GM21367 (cell line): ENCODE results near the gene IFI27L1.

Experiments
- ATAC-seq: cut with Tn5 transposase; IDR thresholded peaks from one replicate; pipeline ENCODE4 v1.9.1; 2021; ENCODE audit not compliant: unreplicated experiment

IFI27L1 gene

GRCh38 chr14:94080621-94081385 lies at the start of gene IFI27L1, which contains the start of gene DDX24:
IFI27L1 (plus strand) TSS chr14:94081310; CDS start chr14:94096938, 15,628 bp downstream.
DDX24 (minus strand) TSS chr14:94081202; CDS start chr14:94079742, 1,460 bp downstream.
- peak; percentile 98 for ATAC-seq

DNA sequence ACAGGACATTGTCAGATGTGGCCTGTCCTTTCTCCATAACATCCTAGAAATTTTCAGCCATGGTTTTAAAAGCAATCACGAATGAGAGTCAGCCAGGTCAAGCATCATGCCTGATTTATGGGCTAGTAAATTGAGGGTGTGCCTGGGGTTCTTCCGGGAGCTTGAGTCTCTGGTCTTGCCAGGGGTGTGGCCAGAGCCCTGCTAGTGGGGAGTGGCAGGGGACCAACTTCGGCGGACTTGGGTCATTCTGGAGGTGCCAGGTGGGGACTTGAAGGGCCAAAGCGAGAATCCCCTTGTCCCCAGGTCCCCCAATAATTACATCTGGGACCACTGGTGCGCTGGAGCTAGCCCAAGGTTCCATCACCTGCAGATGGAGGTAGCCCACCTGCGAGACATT lies 49.2 kb upstream of the IFI27L1 start:
- ATAC-seq = no peak

GRCh38 chr14:94034886-94035285 lies 46.2 kb upstream of the IFI27L1 start:
- no peak for ATAC-seq

- peak; percentile 91 for ATAC-seq
These were observed 44.6 kb upstream of the IFI27L1 start for GRCh38 chr14:94036313-94037167.

- no peak for ATAC-seq
These were observed 43.2 kb upstream of the IFI27L1 start for GRCh38 chr14:94037954-94038353.

DNA sequence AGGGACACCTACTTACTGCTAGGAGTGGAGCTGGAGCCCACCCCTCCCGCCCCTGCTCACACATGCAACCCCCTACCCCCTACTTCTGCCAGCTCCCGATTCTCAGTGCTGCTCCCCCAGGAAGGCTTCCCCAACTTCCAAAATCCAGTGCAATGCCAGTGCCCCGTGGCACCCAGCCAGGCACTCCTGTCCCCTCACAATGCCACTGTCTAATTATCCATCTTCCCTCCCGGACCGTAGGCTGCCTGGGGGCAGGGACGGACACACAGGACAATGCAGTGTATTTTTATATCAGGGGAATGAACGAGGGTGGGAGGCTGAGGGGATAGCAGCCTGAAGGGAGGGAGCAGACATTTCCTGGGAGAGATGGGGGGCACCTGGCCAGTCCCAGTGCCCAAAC lies 42.6 kb upstream of the IFI27L1 start:
- no peak for ATAC-seq

- no peak for ATAC-seq
These were observed 42.0 kb upstream of the IFI27L1 start for GRCh38 chr14:94038921-94039629.

DNA sequence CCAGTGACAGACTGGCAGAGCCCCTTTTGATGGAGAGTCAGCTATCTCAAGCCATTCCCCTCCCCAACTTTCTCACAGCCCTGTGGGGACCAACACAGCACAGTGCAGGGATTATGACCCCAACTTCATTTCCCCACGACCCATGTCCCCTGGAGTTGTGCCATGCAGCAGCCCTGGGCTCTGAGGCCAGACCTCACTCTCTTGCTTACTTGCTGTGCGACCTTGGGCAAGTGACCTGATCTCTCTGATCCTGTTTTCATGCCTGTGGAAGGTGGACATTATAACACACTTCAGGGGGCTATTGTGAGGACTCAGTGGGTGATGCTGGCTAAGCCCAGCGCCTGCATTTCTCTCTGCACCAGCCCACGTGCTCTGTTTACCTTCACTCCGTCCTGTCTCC lies 40.9 kb upstream of the IFI27L1 start:
- no peak for ATAC-seq

DNA sequence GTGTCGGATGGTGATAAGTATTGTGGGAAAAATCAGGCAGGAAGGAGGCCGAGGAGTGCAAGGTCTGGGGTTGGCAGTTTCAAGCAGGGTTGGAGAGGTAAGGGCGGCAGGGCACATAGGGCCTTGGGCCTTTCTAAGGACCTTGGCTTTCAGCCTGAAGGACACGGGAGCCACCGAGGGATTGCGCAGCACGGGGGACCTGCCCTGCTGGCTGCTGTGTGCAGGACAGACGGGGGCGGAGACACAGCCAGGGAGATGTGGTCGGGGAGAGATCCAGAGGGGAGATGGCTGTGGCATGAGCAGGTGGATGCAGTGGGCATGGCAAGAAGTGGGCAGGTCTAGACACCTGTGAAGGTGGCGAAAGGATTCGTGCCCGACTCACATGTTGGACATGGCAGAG lies 40.3 kb upstream of the IFI27L1 start:
- no peak for ATAC-seq

GRCh38 chr14:94041551-94042346 lies 39.4 kb upstream of the IFI27L1 start:
- no peak for ATAC-seq

DNA sequence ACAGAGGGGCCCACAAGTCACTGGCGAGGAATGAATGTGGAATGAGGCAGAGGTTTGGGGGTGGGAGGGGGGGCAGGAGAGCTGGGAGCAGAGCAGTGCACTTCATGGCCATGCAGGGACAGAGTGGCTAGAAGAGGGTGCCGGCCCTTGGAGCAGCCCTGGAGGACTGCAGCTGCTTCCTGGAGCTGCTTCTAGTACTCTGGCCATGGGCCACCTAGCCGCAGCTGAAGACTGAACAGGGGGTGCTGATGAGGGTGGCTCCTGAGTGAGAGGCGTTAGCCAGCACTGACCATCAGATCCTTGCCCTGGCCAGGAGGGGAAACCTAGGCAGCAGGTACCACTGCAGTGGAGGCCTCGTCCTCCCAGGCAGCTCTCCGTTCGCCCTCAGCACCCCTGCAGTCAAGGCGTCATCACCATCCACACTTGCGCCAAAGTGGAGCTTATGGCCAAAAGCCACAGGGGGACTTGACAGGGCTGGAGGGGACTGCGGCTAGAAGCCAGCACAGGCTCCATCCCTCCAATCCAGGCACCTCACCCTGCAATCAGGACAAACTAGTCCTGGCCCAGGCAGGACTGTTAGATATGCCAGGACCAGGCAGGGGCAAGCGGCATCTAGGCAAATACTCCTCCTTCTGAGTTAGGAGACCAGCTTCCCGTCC lies 38.5 kb upstream of the IFI27L1 start:
- ATAC-seq = no peak

DNA sequence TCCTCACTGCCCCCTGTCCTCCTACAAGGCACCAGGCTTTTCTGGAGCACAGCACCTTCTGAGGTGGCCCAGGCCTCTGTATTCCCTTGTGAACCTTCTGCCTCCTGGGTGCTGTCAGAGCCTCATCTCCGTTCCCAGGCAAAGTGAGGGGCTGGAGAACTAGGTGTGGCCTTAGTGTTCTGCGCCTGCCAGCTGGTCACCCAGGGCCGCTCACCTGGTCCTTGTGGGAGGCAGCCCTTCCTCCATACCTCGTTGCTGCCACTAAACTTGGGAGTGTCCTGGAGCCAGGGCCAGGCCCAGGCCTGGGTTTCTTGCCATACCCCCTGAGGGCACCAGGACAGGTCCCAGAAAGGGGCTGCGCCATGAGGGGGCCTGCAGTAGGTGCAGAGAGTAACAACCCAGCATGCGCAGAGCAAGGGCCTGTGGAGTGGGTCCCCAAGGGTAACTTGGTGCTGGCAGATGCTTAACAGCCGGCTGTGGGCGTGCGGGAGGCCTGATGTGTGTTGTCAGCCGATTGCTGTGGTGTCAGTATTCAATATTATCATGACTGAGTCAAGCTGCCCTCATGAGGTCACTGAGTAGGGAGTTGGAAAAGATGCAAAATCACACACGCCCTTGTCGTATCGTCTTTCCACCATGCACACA lies 37.9 kb upstream of the IFI27L1 start:
- no peak for ATAC-seq

- ATAC-seq = no peak
These were observed 37.2 kb upstream of the IFI27L1 start for GRCh38 chr14:94043756-94044475.

GRCh38 chr14:94044476-94045091 lies 36.5 kb upstream of the IFI27L1 start:
- ATAC-seq = no peak

DNA sequence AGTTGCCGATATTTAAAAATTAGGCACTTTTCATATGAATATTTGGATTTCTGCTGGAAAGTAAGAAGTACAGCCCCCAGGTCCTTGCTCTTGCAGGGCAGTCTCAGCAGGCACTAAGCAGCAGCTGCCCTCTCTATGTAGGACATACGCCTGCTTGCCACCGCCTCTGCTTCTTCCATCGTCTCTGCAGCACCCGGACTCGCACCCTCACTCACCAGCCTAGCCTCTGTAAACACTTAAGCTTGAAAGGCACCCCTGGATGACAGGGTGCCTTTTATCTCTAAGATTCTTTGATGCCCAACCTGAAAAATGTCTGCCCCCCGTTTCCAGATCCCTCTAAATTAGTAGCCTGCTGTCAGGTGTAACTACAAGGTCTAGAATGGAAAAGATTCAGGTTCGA lies 36.0 kb upstream of the IFI27L1 start:
- ATAC-seq = no peak

- no peak for ATAC-seq
These were observed 35.4 kb upstream of the IFI27L1 start for GRCh38 chr14:94045563-94046345.

DNA sequence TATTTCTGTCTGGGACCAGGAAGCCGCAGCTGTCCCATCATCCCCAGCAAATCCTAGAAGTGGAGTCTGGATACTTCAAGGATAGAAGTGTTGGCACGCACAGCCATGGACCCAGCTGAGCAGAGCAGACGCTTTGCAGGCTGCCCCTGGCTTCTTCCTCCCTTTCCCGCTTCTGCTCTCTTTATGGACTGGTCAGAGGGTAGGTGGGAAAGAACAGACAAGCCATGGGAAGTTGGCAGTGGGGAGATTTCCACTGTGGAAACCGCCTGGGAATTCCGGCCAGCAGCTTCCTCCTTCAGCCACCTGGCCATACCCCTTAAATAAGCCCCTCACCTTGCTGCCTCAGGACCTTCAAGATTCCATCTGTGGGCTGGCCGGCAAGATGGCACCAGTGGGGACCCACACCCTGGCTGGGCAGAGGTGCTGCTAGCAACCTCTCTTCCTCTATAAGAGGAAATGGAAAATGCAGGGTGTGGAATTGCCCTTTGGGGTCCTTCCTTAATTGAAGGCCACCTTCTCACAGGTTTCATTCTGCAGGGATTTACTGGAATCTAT lies 34.3 kb upstream of the IFI27L1 start:
- no peak for ATAC-seq
